Glutamatergic neuron (in vitro differentiated cells): Measurements from ENCODE around the gene PRKCE. TPM values are rescaled to one million over a fixed set of nuclear protein-coding genes. Genes with fewer than 3 reads are reported as not detected.

ENCODE experiments used
- DNase-seq: peaks from one replicate; pipeline ENCODE4 v3.0.0; 2022
- H3K27ac Mint-ChIP-seq: one replicate; pipeline ENCODE4 v1.8.0; 2020; ENCODE audit warnings: mild to moderate bottlenecking, mixed read lengths, inconsistent platforms; ENCODE audit not compliant: unreplicated experiment
- H3K27me3 Mint-ChIP-seq: one replicate; pipeline ENCODE4 v1.8.0; 2020; ENCODE audit warnings: mild to moderate bottlenecking, moderate library complexity, mixed read lengths, inconsistent platforms; ENCODE audit not compliant: unreplicated experiment
- H3K36me3 Mint-ChIP-seq: one replicate; pipeline ENCODE4 v1.8.0; 2020; ENCODE audit warnings: mild to moderate bottlenecking, mixed read lengths, inconsistent platforms; ENCODE audit not compliant: unreplicated experiment
- H3K4me1 Mint-ChIP-seq: one replicate; pipeline ENCODE4 v1.8.0; 2020; ENCODE audit warnings: mild to moderate bottlenecking, low read depth, mixed read lengths, inconsistent platforms; ENCODE audit not compliant: unreplicated experiment
- H3K4me3 Mint-ChIP-seq: one replicate; pipeline ENCODE4 v1.8.0; 2020; ENCODE audit warnings: mild to moderate bottlenecking, mixed read lengths, inconsistent platforms; ENCODE audit not compliant: unreplicated experiment
- H3K9me3 Mint-ChIP-seq: one replicate; pipeline ENCODE4 v1.8.0; 2020; ENCODE audit warnings: mild to moderate bottlenecking, moderate library complexity, mixed read lengths, inconsistent platforms; ENCODE audit not compliant: unreplicated experiment
- CTCF ChIP-seq: fragments of 200-600 bp; sonication (generic); IDR thresholded peaks from one replicate; pipeline ENCODE4 v1.5.0; 2021; ENCODE audit not compliant: partially characterized antibody, unreplicated experiment
- total RNA-seq: library from RNA; stranded (reverse); fragmentation: NEBNext Ultra II Directional; extraction: Animal tissue kit (Norgen Biotek cat#: 25700); gene quantifications from one replicate; pipeline ENCODE4 v1.2.1, GENCODE V29; 2021; ENCODE audit not compliant: unreplicated experiment

PRKCE gene
- total RNA-seq, 1 donor from 2014 or later, result 74.8 TPM

DNA sequence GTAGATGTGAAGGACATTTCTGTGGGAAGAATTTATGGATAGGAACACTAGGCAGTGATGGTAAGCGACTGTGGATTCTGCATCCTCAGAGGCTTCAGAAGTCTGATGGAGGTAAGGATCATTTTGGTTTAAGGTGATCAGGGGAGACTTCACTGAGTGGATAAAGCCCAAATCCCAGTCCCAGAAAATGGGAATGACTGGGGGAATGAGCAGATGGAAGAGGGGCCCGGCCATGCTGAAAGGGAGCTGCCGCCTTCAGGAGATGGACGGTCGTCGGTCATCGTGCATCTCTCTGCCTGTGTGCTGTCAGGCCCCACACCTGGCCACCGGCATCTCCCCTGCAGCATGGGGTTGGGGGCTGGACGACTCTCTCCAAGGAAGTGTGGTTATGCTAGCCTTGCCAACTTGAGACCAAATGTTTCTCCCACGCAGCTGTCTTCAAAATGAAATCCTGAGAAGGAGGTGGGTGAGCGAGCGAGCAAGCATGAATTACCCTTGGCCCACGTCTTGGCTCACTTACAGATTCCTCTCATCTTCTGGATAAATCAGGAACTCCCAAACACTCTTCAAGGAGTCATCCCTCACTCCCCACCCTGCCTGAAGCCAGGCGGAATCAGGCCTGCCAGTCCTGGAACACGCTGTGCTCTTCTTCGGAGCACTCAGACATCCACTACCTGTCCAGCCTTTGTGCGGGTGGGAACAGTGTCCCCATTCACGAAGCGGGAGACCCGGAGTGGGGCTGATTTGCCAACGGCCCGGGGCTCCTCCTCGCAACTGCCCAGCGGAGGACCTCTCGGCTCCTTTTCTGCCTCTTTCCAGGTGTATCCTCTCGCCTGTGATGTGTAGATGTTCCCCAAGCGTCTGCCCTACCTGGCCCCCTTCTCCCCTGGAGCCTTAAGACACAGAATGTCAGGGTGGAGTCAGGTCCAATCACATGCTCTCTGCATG, 85.6 kb downstream of the PRKCE start:
- Mint-ChIP-seq H3K27me3 (peaks cover 4% of the 10 kb centered on the region), H3K9me3 (peaks cover 5% of the 10 kb centered on the region), H3K36me3 (no peaks in the 10 kb centered on the region), H3K27ac (no peak overlapping the region), H3K4me3 (no peak overlapping the region), H3K4me1 (peaks cover 17% of the 10 kb centered on the region)
- DNase-seq, result no peak
- TF ChIP-seq CTCF, result no peak

DNA sequence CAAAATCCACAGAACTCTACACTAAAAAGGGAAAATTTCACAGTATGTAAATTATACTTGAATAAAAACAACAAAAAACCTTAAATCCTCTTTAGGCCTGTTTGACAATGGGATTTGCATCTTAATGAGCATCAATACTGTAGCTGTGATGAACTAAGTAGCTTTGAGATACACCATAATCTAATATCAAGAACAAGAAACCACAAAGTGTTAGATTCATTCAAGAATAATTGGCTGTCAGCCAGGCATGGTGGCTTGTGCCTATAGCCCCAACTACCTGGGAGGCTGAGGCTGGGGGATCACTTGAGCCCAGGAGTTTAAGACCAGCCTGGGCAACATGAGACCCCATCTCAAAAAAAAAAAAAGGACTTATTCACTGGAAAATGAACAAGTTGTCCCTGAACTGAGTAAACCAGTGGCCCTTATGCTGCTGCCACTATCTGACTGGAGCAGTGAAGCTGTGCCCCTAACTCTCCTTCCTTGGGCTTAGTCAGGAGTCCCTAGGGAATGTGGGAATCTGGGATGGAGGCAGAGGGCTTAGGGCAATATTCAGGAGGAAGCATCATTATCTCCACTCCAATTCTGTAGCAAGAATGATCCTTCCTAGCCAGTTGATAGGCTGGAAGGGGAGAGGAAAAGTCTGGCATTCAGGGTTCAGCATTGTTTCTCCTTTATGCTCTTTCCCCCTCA, 88.5 kb downstream of the PRKCE start:
- no peak for TF ChIP-seq CTCF
- H3K36me3 Mint-ChIP-seq, result no peaks in the 10 kb centered on the region
- no peak overlapping the region for H3K27ac Mint-ChIP-seq
- peaks cover 4% of the 10 kb centered on the region for H3K27me3 Mint-ChIP-seq
- DNase-seq, result no peak
- peaks cover 28% of the 10 kb centered on the region for H3K4me1 Mint-ChIP-seq
- H3K9me3 Mint-ChIP-seq, result peaks cover 3% of the 10 kb centered on the region
- no peak overlapping the region for H3K4me3 Mint-ChIP-seq

- DNase-seq, result no peak
- H3K9me3 Mint-ChIP-seq, result peaks cover 3% of the 10 kb centered on the region
- peaks cover 4% of the 10 kb centered on the region for H3K27me3 Mint-ChIP-seq
- no peak overlapping the region for H3K4me3 Mint-ChIP-seq
- H3K4me1 Mint-ChIP-seq, result peaks cover 31% of the 10 kb centered on the region
- no peak for TF ChIP-seq CTCF
- H3K36me3 Mint-ChIP-seq, result no peaks in the 10 kb centered on the region
- no peak overlapping the region for H3K27ac Mint-ChIP-seq
Observed at GRCh38 chr2:45741161-45741850, 89.8 kb downstream of the PRKCE start.

DNA sequence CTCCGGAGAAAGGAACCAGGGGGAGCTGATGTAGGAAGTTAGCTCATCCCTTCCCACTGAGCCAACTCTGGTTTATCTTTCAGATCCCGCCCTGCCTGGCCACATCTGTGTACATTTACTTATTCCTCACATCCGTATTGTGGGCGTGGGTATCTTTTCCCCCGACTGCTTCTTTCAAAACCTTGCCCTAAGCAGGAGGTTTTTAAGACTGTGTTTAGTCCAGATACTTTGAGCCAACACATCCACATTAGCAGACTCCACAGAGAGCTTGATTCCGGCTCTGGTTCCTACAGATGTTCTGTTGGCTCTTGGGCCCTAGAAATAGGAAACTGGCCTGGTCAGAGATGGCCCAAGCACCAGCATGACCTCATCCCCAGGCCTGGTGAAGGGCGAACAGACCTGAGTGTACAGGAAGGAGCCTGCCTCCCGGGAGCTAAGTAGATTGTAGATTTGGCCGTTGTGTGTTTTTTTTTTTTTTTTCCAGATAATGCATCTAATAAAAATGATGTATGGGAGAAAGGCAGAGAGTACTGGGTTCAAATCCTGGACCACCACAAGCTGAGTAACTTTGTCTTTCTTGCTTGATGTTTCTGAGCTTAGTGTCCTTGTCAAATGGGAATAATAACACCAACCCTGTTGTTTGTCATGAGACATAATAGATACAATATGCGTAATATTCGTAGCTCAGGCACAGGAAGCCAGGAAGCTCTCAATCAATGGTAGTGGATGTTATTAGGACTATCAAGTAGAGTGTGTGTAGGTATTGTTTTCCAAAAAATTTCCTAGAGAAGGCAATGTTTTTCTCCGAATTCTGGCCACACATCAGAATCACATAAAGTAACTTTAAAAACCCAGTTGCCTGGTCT, 92.3 kb downstream of the PRKCE start:
- peaks cover 1% of the 10 kb centered on the region for H3K27me3 Mint-ChIP-seq
- H3K4me1 Mint-ChIP-seq, result peaks cover 30% of the 10 kb centered on the region
- no peak overlapping the region for H3K4me3 Mint-ChIP-seq
- DNase-seq, result no peak
- H3K27ac Mint-ChIP-seq, result no peak overlapping the region
- TF ChIP-seq CTCF, result no peak
- H3K9me3 Mint-ChIP-seq, result peaks cover 5% of the 10 kb centered on the region
- peaks cover 14% of the 10 kb centered on the region for H3K36me3 Mint-ChIP-seq
